HG03196 (cell line): Measurements from ENCODE around the gene IER3.
"Not testable (repeated sequence)": the region's sequence is repeated elsewhere in the genome, so short reads cannot be mapped to it uniquely, and the experiment has no call there.

Source experiments
- ATAC-seq: cut with Tn5 transposase; IDR thresholded peaks from one replicate; pipeline ENCODE4 v1.9.1; 2021; ENCODE audit not compliant: unreplicated experiment

The IER3 gene

GRCh38 chr6:30725713-30726505 lies 18.4 kb downstream of the IER3 start:
- no peak for ATAC-seq

DNA sequence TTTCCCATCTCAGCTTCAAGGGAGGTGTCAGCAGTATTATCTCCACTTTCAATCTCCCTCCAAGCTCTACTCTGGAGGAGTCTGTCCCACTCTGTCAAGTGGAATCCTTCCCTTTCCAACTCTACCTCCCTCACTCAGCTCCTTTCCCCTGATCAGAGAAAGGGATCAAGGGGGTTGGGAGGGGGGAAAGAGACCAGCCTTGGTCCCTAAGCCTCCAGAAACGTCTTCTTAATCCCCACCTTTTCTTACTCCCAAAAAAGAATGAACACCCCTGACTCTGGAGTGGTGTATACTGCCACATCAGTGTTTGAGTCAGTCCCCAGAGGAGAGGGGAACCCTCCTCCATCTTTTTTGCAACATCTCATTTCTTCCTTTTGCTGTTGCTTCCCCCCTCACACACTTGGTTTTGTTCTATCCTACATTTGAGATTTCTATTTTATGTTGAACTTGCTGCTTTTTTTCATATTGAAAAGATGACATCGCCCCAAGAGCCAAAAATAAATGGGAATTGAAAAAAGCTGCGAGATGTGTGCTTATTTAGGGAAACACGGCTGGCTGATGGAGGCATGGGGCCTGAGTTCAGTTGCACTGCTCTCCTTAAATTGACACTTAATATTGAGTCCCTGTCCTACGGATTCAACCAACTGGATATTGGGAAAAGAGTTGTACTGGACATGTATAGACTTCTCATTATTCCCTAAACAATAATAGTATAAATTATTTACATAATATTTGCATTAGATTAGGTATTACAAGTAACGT lies 19.3 kb downstream of the IER3 start:
- no peak for ATAC-seq

DNA sequence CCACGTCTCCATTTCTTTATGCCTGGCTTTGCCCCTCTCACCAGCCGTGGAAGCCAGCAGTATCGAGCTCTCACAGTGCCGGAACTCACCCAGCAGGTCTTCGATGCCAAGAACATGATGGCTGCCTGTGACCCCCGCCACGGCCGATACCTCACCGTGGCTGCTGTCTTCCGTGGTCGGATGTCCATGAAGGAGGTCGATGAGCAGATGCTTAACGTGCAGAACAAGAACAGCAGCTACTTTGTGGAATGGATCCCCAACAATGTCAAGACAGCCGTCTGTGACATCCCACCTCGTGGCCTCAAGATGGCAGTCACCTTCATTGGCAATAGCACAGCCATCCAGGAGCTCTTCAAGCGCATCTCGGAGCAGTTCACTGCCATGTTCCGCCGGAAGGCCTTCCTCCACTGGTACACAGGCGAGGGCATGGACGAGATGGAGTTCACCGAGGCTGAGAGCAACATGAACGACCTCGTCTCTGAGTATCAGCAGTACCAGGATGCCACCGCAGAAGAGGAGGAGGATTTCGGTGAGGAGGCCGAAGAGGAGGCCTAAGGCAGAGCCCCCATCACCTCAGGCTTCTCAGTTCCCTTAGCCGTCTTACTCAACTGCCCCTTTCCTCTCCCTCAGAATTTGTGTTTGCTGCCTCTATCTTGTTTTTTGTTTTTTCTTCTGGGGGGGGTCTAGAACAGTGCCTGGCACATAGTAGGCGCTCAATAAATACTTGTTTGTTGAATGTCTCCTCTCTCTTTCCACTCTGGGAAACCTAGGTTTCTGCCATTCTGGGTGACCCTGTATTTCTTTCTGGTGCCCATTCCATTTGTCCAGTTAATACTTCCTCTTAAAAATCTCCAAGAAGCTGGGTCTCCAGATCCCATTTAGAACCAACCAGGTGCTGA lies 20.3 kb downstream of the IER3 start:
- ATAC-seq: not testable (repeated sequence)

DNA sequence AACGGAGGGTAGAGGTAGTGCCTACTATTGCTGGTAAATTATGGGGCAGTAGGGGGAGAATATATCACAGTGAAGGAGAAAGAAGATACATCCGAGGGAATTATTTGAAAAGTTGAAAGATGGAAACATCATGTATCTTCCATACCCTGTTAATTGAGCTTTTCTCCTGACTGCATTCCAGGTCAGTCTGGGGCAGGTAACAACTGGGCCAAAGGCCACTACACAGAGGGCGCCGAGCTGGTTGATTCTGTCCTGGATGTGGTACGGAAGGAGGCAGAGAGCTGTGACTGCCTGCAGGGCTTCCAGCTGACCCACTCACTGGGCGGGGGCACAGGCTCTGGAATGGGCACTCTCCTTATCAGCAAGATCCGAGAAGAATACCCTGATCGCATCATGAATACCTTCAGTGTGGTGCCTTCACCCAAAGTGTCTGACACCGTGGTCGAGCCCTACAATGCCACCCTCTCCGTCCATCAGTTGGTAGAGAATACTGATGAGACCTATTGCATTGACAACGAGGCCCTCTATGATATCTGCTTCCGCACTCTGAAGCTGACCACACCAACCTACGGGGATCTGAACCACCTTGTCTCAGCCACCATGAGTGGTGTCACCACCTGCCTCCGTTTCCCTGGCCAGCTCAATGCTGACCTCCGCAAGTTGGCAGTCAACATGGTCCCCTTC lies 21.0 kb downstream of the IER3 start:
- ATAC-seq: not testable (repeated sequence)

GRCh38 chr6:30722280-30723112 lies 21.9 kb downstream of the IER3 start:
- ATAC-seq: no peak

GRCh38 chr6:30722025-30722279 lies 22.4 kb downstream of the IER3 start:
- ATAC-seq: not testable (repeated sequence)

DNA sequence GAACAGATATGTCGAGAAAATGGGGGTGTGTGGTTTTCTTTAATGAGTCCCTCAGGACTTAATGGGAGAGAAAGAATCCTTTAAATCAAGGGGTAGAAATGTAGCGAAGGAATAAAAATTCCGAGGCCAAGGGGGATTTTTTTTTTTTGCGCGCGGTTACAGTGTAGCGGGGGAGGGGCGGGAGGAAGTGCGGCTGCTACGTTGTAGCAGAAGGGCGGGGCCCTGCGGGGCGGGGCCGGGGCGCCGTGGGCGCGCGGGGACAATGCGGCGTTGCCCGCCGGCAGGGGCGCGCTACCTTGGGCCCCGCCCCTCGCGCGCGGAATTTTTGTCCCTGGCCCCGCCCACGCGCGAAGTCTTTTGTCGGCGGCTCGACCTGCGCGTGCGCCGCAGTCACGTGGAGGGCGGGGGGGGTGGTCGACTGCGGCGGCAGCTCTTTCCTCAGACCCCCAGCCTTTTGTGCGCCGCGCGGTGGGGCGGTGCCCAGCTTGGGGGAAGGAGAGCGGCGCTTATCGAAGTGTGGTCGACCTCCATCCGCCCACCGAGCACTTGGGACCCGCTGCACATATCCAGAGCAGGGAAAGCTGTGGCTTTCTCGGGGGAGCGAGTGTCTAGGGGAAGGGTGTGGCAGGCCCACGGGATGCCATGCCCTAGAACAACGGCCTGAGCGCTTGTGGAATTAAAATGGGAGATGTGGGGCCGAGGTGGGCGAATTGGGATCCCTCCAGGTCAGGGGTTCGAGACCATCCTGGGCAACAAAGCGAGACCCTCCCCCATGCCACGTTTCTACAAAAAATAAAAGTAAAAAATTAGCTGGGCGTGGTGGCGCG lies 22.9 kb downstream of the IER3 start:
- no peak for ATAC-seq

DNA sequence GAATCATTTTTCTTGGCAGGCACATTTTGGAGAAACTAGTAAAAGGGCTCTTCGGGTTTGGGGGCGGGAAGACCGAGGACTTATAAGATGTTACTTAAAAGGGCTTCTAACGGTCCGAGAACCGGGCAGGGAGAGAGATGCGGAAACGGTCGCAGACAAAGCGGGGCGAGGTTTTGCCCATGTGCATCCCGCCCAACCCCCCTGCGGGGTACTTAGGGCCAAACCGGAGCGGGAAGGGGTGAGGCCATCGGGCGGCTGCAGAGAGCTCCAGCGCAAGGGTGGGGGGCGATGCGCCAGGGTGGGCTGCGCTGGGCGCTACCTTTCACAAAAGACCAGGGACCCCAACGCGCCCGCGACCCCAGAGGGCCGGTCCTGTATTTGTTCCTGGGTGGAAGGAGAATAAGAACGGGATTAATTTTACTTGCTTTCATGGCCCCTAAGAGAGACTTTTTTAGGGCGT lies 23.6 kb downstream of the IER3 start:
- ATAC-seq: no peak

GRCh38 chr6:30719791-30720737 lies 24.3 kb downstream of the IER3 start, which contains the start of gene TUBB:
TUBB (plus strand) TSS chr6:30720352; CDS start chr6:30720507, 155 bp downstream.
- peak; percentile 47 for ATAC-seq

- no peak for ATAC-seq
Measured at GRCh38 chr6:30719356-30719755, 25.0 kb downstream of the IER3 start.

GRCh38 chr6:30717845-30718720 lies 26.3 kb downstream of the IER3 start:
- not testable (repeated sequence) for ATAC-seq

DNA sequence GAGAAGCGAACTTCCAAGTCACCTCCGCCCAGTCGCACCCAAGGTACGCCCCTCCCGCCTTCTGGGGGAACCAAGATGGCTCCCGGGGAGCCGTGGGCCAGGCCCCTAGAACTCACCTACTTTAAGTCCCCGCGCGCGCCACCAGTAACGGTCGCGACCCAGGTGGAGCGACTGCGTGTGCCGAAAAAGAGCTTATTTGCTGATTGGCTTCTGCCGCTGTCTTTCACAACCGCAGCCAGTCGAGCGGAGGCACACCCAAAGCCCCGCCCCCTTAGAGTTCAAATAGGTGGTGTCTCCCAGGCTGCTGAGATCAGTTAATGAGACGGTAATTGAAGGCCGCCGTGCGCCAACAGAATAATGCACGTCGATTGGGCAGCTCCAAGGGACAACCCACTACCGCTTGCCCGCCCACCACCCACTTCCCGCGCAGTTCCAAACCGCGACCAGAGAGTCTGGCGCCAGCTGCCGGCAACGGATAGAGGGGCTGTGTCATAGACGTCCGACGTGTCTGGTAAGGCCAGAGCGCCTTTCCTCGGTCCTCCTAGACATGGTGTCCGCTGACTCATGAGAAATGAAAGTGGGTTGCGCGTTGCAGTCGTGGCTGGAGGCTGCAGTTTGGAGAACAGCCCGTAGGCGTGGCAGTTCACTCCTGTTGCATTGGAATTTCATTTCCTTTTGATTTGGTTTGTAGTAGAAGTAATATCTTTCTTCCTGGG lies 27.1 kb downstream of the IER3 start, which contains the start of gene MDC1:
TSS of gene MDC1 (minus strand) at position 153 of the 716 bp plus-strand sequence. CDS start 2,106 bp downstream, outside the sequence.
- ATAC-seq: peak; percentile 64

DNA sequence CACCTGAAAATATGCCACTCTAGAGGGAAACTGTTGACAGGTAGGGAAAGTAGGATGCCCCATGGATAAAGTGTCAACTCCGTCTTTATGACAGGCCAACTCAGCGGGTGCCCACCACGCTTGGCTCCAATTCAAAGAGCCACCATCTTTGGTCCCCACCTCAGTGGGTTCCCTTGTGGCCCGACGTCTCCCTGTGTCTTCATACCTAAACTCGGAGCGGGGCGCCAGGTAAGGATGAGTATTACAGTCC lies 27.5 kb downstream of the IER3 start:
- no peak for ATAC-seq

DNA sequence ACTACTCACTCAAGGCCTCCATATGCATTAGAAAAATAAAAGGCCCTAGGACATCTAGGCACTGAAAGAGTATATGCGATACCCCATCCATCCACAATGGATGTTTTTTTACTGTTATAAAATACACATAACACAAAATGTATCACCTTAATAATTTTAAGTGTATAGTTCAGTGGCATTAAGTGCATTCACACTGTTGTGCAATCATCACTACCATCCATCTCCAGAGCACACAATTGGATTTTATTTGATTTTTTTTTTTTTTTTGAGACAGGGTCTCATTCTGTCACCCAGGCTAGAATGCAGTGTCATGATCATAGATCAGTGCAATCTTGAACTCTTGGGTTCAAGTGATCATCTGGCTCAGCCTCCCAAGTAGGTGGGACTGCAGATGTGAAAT lies 30.1 kb downstream of the IER3 start:
- no peak for ATAC-seq

GRCh38 chr6:30712441-30712945 lies 31.9 kb downstream of the IER3 start:
- ATAC-seq: no peak

- no peak for ATAC-seq
Measured at GRCh38 chr6:30711758-30712380, 32.5 kb downstream of the IER3 start.
